ENCODE data around the gene DCAF6. TPM values are rescaled to one million over a fixed set of nuclear protein-coding genes. Genes with fewer than 3 reads are reported as not detected.
A peak's percentile ranks its signal among the peaks of the same experiment; 100 is the strongest.

Gene DCAF6
- total RNA-seq, 1 donor from 2014 or later, result 28.6 TPM

- H3K9me3 Mint-ChIP-seq, result no peaks in the 10 kb centered on the region
- Histone ChIP-seq H3K4me2 (no peak overlapping the region), H3K9me3 (ENCODE audit: low read depth) (no peaks in the 10 kb centered on the region), H3K4me1 (peaks cover 18% of the 10 kb centered on the region), H3K27ac (no peak overlapping the region), H3K79me2 (ENCODE audit: low read depth) (peaks cover 13% of the 10 kb centered on the region), H4K20me1 (ENCODE audit: low read depth) (peaks cover 21% of the 10 kb centered on the region), H2AFZ (replicated peaks) (no peak overlapping the region), H3K36me3 (no peaks in the 10 kb centered on the region), H3F3A (ENCODE audit: low read depth) (peaks cover 6% of the 10 kb centered on the region), H3K4me3 (no peak overlapping the region), H3K9ac (no peak overlapping the region), H3K27me3 (no peaks in the 10 kb centered on the region)
- H3K4me3 Mint-ChIP-seq, result no peak overlapping the region
- DNase-seq (ENCODE audit: low spot score), result no peak
- peaks cover 19% of the 10 kb centered on the region for H3K4me1 Mint-ChIP-seq
- H3K36me3 Mint-ChIP-seq, result peaks cover 42% of the 10 kb centered on the region
- no peak overlapping the region for H3K27ac Mint-ChIP-seq
- TF ChIP-seq EZH2 (IDR thresholded peaks at IDR 0.05) (no peak), EZH2phosphoT487 (IDR thresholded peaks at IDR 0.05) (no peak), CTCF (IDR thresholded peaks at IDR 0.05) (no peak)
- peaks cover 2% of the 10 kb centered on the region for H3K27me3 Mint-ChIP-seq (ENCODE audit: insufficient read depth, low read depth)
These were observed 166.0 kb downstream of the DCAF6 start for GRCh38 chr1:168102487-168102886.

- H3K4me3 Mint-ChIP-seq, result no peak overlapping the region
- H3K4me1 ChIP-seq, result peaks cover 25% of the 10 kb centered on the region
- peaks cover 2% of the 10 kb centered on the region for H3K27me3 Mint-ChIP-seq (ENCODE audit: insufficient read depth, low read depth)
- peaks cover 19% of the 10 kb centered on the region for H3K4me1 Mint-ChIP-seq
- DNase-seq (ENCODE audit: low spot score), result no peak
- no peaks in the 10 kb centered on the region for H3K9me3 ChIP-seq (ENCODE audit: low read depth)
- TF ChIP-seq CTCF (IDR thresholded peaks at IDR 0.05) (no peak), EZH2 (IDR thresholded peaks at IDR 0.05) (no peak), EZH2phosphoT487 (IDR thresholded peaks at IDR 0.05) (no peak)
- no peak overlapping the region for H3K4me2 ChIP-seq
- H3K27me3 ChIP-seq, result no peaks in the 10 kb centered on the region
- H3K36me3 Mint-ChIP-seq, result peaks cover 38% of the 10 kb centered on the region
- H3K36me3 ChIP-seq, result no peaks in the 10 kb centered on the region
- H3K27ac ChIP-seq, result no peak overlapping the region
- no peaks in the 10 kb centered on the region for H3K9me3 Mint-ChIP-seq
- peak overlapping the region; percentile 62 for H3K27ac Mint-ChIP-seq
- H3K4me3 ChIP-seq, result no peak overlapping the region
- H3K9ac ChIP-seq, result no peak overlapping the region
- H2AFZ ChIP-seq (replicated peaks), result no peak overlapping the region
- H3K79me2 ChIP-seq (ENCODE audit: low read depth), result peaks cover 32% of the 10 kb centered on the region
- H4K20me1 ChIP-seq (ENCODE audit: low read depth), result peaks cover 21% of the 10 kb centered on the region
- H3F3A ChIP-seq (ENCODE audit: low read depth), result peaks cover 10% of the 10 kb centered on the region
These were observed 168.1 kb downstream of the DCAF6 start for GRCh38 chr1:168104535-168104934.

- Mint-ChIP-seq H3K36me3 (peaks cover 38% of the 10 kb centered on the region), H3K27me3 (ENCODE audit: insufficient read depth, low read depth) (peaks cover 2% of the 10 kb centered on the region), H3K4me1 (peaks cover 19% of the 10 kb centered on the region), H3K4me3 (no peak overlapping the region), H3K27ac (peak overlapping the region; percentile 1), H3K9me3 (no peaks in the 10 kb centered on the region)
- Histone ChIP-seq H3K4me1 (peaks cover 25% of the 10 kb centered on the region), H3K36me3 (no peaks in the 10 kb centered on the region), H3K79me2 (ENCODE audit: low read depth) (peaks cover 38% of the 10 kb centered on the region), H3K9ac (no peak overlapping the region), H3F3A (ENCODE audit: low read depth) (peaks cover 12% of the 10 kb centered on the region), H2AFZ (replicated peaks) (no peak overlapping the region), H3K27ac (no peak overlapping the region), H3K9me3 (ENCODE audit: low read depth) (no peaks in the 10 kb centered on the region), H4K20me1 (ENCODE audit: low read depth) (peaks cover 24% of the 10 kb centered on the region), H3K4me3 (no peak overlapping the region), H3K27me3 (no peaks in the 10 kb centered on the region), H3K4me2 (peak overlapping the region; percentile 19)
- TF ChIP-seq EZH2 (IDR thresholded peaks at IDR 0.05), result no peak
- TF ChIP-seq CTCF (IDR thresholded peaks at IDR 0.05), result no peak
- no peak for TF ChIP-seq EZH2phosphoT487 (IDR thresholded peaks at IDR 0.05)
- DNase-seq (ENCODE audit: low spot score), result no peak
These were observed 169.4 kb downstream of the DCAF6 start for GRCh38 chr1:168105846-168106245.
